GM23248 (cell line): ENCODE results near the gene LRMDA. TPM values are rescaled to one million over a fixed set of nuclear protein-coding genes. Genes with fewer than 3 reads are reported as not detected.

Experiments
- DNase-seq: peaks from one replicate; pipeline ENCODE4 v3.0.0-alpha.2; 2015
- H2AFZ ChIP-seq: fragments of 200-600 bp; sonication (generic); 2 replicates; pipeline ENCODE4 v1.6.1; 2016; ENCODE audit warnings: antibody characterized with exemption
- H3F3A ChIP-seq: fragments of 200-600 bp; sonication (generic); 2 replicates; pipeline ENCODE4 v1.6.1; 2016; ENCODE audit warnings: mild to moderate bottlenecking, antibody characterized with exemption, mixed run types; ENCODE audit not compliant: insufficient read depth
- H3K27ac ChIP-seq: fragments of 200-600 bp; sonication (generic); 2 replicates; pipeline ENCODE4 v1.5.1; 2016; ENCODE audit warnings: mild to moderate bottlenecking
- H3K27me3 ChIP-seq: fragments of 200-600 bp; sonication (generic); replicated peaks from 2 replicates; pipeline ENCODE4 v1.6.1; 2016; ENCODE audit warnings: mild to moderate bottlenecking; ENCODE audit not compliant: insufficient read depth
- H3K36me3 ChIP-seq: fragments of 200-600 bp; sonication (generic); 2 replicates; pipeline ENCODE4 v1.6.1; 2016; ENCODE audit warnings: low read depth, mild to moderate bottlenecking
- H3K4me1 ChIP-seq: fragments of 200-600 bp; sonication (generic); 2 replicates; pipeline ENCODE4 v1.6.1; 2016; ENCODE audit warnings: mild to moderate bottlenecking; ENCODE audit not compliant: insufficient read depth
- H3K4me2 ChIP-seq: fragments of 200-600 bp; sonication (generic); one replicate; pipeline ENCODE4 v1.6.1; 2016; ENCODE audit warnings: mild to moderate bottlenecking; ENCODE audit not compliant: unreplicated experiment
- H3K4me3 ChIP-seq: fragments of 200-600 bp; sonication (generic); 2 replicates; pipeline ENCODE4 v1.5.1; 2016; ENCODE audit warnings: mild to moderate bottlenecking
- H3K79me2 ChIP-seq: fragments of 200-600 bp; sonication (generic); 2 replicates; pipeline ENCODE4 v1.6.1; 2016; ENCODE audit warnings: mild to moderate bottlenecking; ENCODE audit not compliant: insufficient read depth
- H3K9ac ChIP-seq: fragments of 200-600 bp; sonication (generic); 2 replicates; pipeline ENCODE4 v1.6.1; 2016; ENCODE audit warnings: mild to moderate bottlenecking
- H3K9me2 ChIP-seq: fragments of 200-600 bp; sonication (generic); 2 replicates; pipeline ENCODE4 v1.6.1; 2016; ENCODE audit warnings: mixed run types, mild to moderate bottlenecking, moderate library complexity; ENCODE audit not compliant: insufficient read depth
- H3K9me3 ChIP-seq: fragments of 200-600 bp; sonication (generic); one replicate; pipeline ENCODE4 v1.6.1; 2017; ENCODE audit warnings: low read depth
- H4K20me1 ChIP-seq: fragments of 200-600 bp; sonication (generic); 2 replicates; pipeline ENCODE4 v1.6.0; 2016; ENCODE audit not compliant: insufficient read depth
- EZH2 ChIP-seq: fragments of 200-600 bp; sonication (generic); IDR thresholded peaks from 2 replicates; pipeline ENCODE4 v1.6.1; 2018; ENCODE audit warnings: antibody characterized with exemption, mild to moderate bottlenecking; ENCODE audit not compliant: insufficient read depth, poor library complexity, severe bottlenecking
- EZH2phosphoT487 ChIP-seq: fragments of 200-600 bp; sonication (generic); IDR thresholded peaks from 2 replicates; pipeline ENCODE4 v1.6.1; 2018; ENCODE audit warnings: antibody characterized with exemption, moderate library complexity, mild to moderate bottlenecking, low read depth; ENCODE audit not compliant: insufficient read depth
- WGBS, 2 experiments: methylation state at CpG; one replicate each; pipeline ENCODE4 v1.1.6; 2015 to 2017; ENCODE audit warnings: low lambda C conversion rate in 2 of 2, low coverage in 1 of 2; ENCODE audit errors: missing lambda C conversion rate in 2 of 2; 5-methylcytosine and 5-hydroxymethylcytosine counted together
- in situ Hi-C: fragments of 300-500 bp; cut with MboI; formaldehyde crosslinking; loops from 2 replicates; pipeline ENCODE4 v1.15.0; 2020
- polyA plus RNA-seq: library from polyadenylated mRNA; unstranded; fragments of >200 nt; fragmentation: Nextera tagmentation; extraction: Ambion mirVana; gene quantifications from 2 replicates; pipeline ENCODE4 v1.2.1, GENCODE V29; 2016
- total RNA-seq: library from RNA; depleted of rRNA; stranded (reverse); fragments of >200 nt; shearing (Covaris generic); gene quantifications from 2 replicates; pipeline ENCODE4 v1.2.3, GENCODE V29; 2014

Gene LRMDA
- total and polyA plus RNA-seq, 2 experiments from 2014 or later: 2.6 TPM; not detected in 1

- no peak overlapping the region for H3K27ac ChIP-seq
- in situ Hi-C loops: no loop called here
- H3K9me3 ChIP-seq: no peaks in the 10 kb centered on the region
- no peaks in the 10 kb centered on the region for H3K36me3 ChIP-seq
- no peaks in the 10 kb centered on the region for H4K20me1 ChIP-seq
- H3K4me2 ChIP-seq: no peak overlapping the region
- peak; percentile 49 for DNase-seq
- TF ChIP-seq EZH2: no peak
- no peak for TF ChIP-seq EZH2phosphoT487
- WGBS, 2 experiments: 16 to 17% methylated on average over 3 of the region's 3 CpGs
- H3K27me3 ChIP-seq: 0 out of 2 replicates have a peak, but pooled peaks cover 4% of the 10 kb centered on the region
- H3K4me1 ChIP-seq: no peaks in the 10 kb centered on the region
- no peaks in the 10 kb centered on the region; the same call in 1 of the 2 replicates for H3F3A ChIP-seq
- H3K9me2 ChIP-seq: no peaks in the 10 kb centered on the region
- 0 out of 2 replicates have a peak overlapping the region, but pooled peaks have one; percentile 30 for H2AFZ ChIP-seq
- no peak overlapping the region for H3K4me3 ChIP-seq
- no peak overlapping the region for H3K9ac ChIP-seq
- H3K79me2 ChIP-seq: no peaks in the 10 kb centered on the region
These were observed 1078.0 kb downstream of the LRMDA start for GRCh38 chr10:76509446-76509845.

GRCh38 chr10:76514321-76514720, 1082.9 kb downstream of the LRMDA start:
- no peaks in the 10 kb centered on the region for H3K27me3 ChIP-seq
- no peak overlapping the region for H3K4me3 ChIP-seq
- H3K9me3 ChIP-seq: no peaks in the 10 kb centered on the region
- no peaks in the 10 kb centered on the region for H3K79me2 ChIP-seq
- DNase-seq: no peak
- no peak overlapping the region for H3K27ac ChIP-seq
- H3K9me2 ChIP-seq: no peaks in the 10 kb centered on the region
- H4K20me1 ChIP-seq: no peaks in the 10 kb centered on the region
- no peak overlapping the region for H3K9ac ChIP-seq
- 80 to 88% methylated on average over 2 of the region's 2 CpGs for WGBS, 2 experiments
- H3F3A ChIP-seq: no peaks in the 10 kb centered on the region; the same call in 1 of the 2 replicates
- no peak overlapping the region for H3K4me2 ChIP-seq
- no peak overlapping the region for H2AFZ ChIP-seq
- in situ Hi-C loops: no loop called here
- TF ChIP-seq EZH2 (no peak), EZH2phosphoT487 (no peak)
- no peaks in the 10 kb centered on the region for H3K4me1 ChIP-seq
- H3K36me3 ChIP-seq: no peaks in the 10 kb centered on the region

- H3K4me3 ChIP-seq: no peak overlapping the region
- no peaks in the 10 kb centered on the region for H3F3A ChIP-seq
These were observed 1083.4 kb downstream of the LRMDA start for GRCh38 chr10:76514869-76515268.

GRCh38 chr10:76522547-76522946, 1091.1 kb downstream of the LRMDA start:
- H3K27me3 ChIP-seq: no peaks in the 10 kb centered on the region
- in situ Hi-C loops: no loop called here
- no peaks in the 10 kb centered on the region for H3F3A ChIP-seq
- no peak for DNase-seq
- H2AFZ ChIP-seq: no peak overlapping the region
- no peaks in the 10 kb centered on the region for H3K9me2 ChIP-seq
- H3K4me3 ChIP-seq: no peak overlapping the region
- no peaks in the 10 kb centered on the region for H3K36me3 ChIP-seq
- H4K20me1 ChIP-seq: no peaks in the 10 kb centered on the region
- H3K4me1 ChIP-seq: no peaks in the 10 kb centered on the region
- H3K27ac ChIP-seq: no peak overlapping the region
- no peaks in the 10 kb centered on the region for H3K79me2 ChIP-seq
- 69 to 75% methylated on average over 7 of the region's 7 CpGs for WGBS, 2 experiments
- TF ChIP-seq EZH2phosphoT487 (no peak), EZH2 (no peak)
- H3K4me2 ChIP-seq: no peak overlapping the region
- H3K9me3 ChIP-seq: no peaks in the 10 kb centered on the region
- H3K9ac ChIP-seq: no peak overlapping the region

More at GRCh38 chr10:76514869-76515268, 1083.4 kb downstream of the LRMDA start:
- Histone ChIP-seq H3K4me1 (no peaks in the 10 kb centered on the region), H2AFZ (no peak overlapping the region), H3K27ac (no peak overlapping the region), H3K36me3 (no peaks in the 10 kb centered on the region), H3K9ac (no peak overlapping the region), H3K9me3 (no peaks in the 10 kb centered on the region), H3K27me3 (no peaks in the 10 kb centered on the region), H4K20me1 (no peaks in the 10 kb centered on the region), H3K4me2 (no peak overlapping the region), H3K79me2 (no peaks in the 10 kb centered on the region), H3K9me2 (no peaks in the 10 kb centered on the region)
- in situ Hi-C loops: no loop called here
- TF ChIP-seq EZH2 (no peak), EZH2phosphoT487 (no peak)
- no peak for DNase-seq
- 67 to 77% methylated on average over 1 of the region's 1 CpG for WGBS, 2 experiments

- H3K79me2 ChIP-seq: no peaks in the 10 kb centered on the region
- H3K4me3 ChIP-seq: no peak overlapping the region
- no peaks in the 10 kb centered on the region for H3K36me3 ChIP-seq
- no peaks in the 10 kb centered on the region for H3K4me1 ChIP-seq
- H2AFZ ChIP-seq: no peak overlapping the region
- no peak for DNase-seq
- no peak overlapping the region for H3K27ac ChIP-seq
- H3K4me2 ChIP-seq: no peak overlapping the region
- in situ Hi-C loops: no loop called here
- no peak overlapping the region for H3K9ac ChIP-seq
- no peaks in the 10 kb centered on the region for H3K9me2 ChIP-seq
- TF ChIP-seq EZH2phosphoT487: no peak
- TF ChIP-seq EZH2: no peak
- no peaks in the 10 kb centered on the region for H4K20me1 ChIP-seq
- H3K9me3 ChIP-seq: no peaks in the 10 kb centered on the region
- 91% methylated on average over 5 of the region's 5 CpGs for WGBS, 2 experiments
- no peaks in the 10 kb centered on the region for H3F3A ChIP-seq
- H3K27me3 ChIP-seq: no peaks in the 10 kb centered on the region
These were observed 1091.8 kb downstream of the LRMDA start for GRCh38 chr10:76523246-76523645.
